Suprapubic skin (tissue), 4 donors: ENCODE data around the gene C2CD4B.

ENCODE experiments used
- EP300 ChIP-seq: sonication (generic); formaldehyde crosslinking; IDR thresholded peaks from one replicate; pipeline ENCODE4 v1.6.1; 2017; ENCODE audit warnings: antibody characterized with exemption
- POLR2A ChIP-seq, 2 donors: fragments of 450-650 bp; IDR thresholded peaks; one replicate each; pipeline ENCODE4 v1.6.1; 2017; ENCODE audit warnings: antibody characterized with exemption in 2 of 2, mild to moderate bottlenecking in 2 of 2, moderate library complexity in 2 of 2
- POLR2AphosphoS5 ChIP-seq, 3 donors: sonication (generic); formaldehyde crosslinking; IDR thresholded peaks; one replicate each; pipeline ENCODE4 v1.6.1; 2017; ENCODE audit warnings: antibody characterized with exemption in 3 of 3
- TF ChIP-seq, protein P1 (sequence below), 2 donors: fragments of 200-600 bp in 1 of 2; fragments of 450-650 bp in 1 of 2; sonication (generic) in 1 of 2; IDR thresholded peaks; one replicate each; pipeline ENCODE4 v1.5.1; 2016 to 2019; ENCODE audit warnings: antibody characterized with exemption in 2 of 2, mild to moderate bottlenecking in 1 of 2, moderate library complexity in 1 of 2

DNA sequence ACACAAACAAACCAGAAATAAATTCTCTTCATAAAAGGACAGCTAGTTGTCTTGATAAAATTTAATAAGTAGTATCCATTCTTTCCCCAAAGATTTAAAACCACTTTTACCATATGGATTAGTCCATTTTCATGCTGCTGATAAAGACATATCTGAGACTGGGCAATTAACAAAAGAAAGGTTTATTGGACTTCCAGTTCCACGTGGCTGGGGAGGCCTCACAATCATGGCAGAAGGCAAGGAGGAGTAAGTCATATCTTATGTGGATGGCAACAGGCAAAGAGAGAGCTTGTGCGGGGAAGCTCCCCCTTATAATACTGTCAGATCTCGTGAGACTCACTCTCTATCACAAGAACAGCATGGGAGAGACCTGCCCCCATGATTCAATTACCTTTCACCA lies 38.7 kb downstream of the C2CD4B start:
- TF ChIP-seq POLR2AphosphoS5 (IDR thresholded peaks at IDR 0.05) (no peak), EP300 (no peak), POLR2A (IDR thresholded peaks at IDR 0.05) (no peak)
- TF ChIP-seq, protein P1, sequence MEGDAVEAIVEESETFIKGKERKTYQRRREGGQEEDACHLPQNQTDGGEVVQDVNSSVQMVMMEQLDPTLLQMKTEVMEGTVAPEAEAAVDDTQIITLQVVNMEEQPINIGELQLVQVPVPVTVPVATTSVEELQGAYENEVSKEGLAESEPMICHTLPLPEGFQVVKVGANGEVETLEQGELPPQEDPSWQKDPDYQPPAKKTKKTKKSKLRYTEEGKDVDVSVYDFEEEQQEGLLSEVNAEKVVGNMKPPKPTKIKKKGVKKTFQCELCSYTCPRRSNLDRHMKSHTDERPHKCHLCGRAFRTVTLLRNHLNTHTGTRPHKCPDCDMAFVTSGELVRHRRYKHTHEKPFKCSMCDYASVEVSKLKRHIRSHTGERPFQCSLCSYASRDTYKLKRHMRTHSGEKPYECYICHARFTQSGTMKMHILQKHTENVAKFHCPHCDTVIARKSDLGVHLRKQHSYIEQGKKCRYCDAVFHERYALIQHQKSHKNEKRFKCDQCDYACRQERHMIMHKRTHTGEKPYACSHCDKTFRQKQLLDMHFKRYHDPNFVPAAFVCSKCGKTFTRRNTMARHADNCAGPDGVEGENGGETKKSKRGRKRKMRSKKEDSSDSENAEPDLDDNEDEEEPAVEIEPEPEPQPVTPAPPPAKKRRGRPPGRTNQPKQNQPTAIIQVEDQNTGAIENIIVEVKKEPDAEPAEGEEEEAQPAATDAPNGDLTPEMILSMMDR (IDR thresholded peaks at IDR 0.05), result no peak
